DMS 273 (cell line): ENCODE results near the gene PRSS22.
A peak's percentile ranks its signal among the peaks of the same experiment; 100 is the strongest.

ENCODE experiments used
- DNase-seq: peaks from one replicate; lab custom pipeline; 2025; ENCODE audit not compliant: unreplicated experiment; lab: John Stamatoyannopoulos, UW

Gene PRSS22

DNA sequence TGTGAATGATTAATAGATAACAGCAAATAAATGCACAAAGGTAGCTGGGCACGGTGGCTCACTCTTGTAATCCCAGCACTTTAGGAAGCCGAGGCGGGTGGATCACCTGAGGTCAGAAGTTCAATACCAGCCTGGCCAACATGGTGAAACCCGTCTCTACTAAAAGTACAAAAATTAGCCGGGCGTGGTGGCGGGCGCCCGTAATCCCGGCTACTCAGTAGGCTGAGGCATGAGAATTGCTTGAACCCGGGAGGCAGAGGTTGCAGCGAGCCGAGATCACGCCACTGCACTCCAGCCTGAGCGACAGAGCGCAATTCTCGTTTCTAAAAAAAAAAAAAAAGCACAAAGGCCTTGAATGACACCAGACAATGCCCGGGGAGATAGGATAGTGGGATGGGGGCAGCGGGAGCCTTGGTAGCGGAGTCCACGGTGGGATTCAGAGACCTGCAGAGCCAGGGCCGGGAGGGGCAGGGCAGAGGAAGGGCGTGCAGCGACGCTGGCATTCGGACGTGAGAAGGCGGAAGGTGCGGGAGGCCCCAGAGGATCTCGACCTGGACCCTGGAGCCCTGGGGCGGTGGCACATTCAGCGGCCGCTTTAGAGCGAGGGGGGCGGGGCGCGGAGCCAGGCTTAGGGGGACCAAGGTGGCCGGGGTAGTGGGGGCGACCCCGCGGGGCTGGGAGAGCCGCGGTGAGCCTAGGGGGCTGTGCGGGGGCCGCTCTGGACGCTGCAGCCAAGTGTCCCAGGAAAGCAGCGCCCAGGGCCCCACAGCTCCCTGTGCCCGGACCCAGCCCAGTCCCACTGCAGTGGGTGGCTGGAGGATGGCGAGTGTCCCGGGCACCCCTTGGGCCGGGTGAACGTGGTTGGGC is 24.0 kb upstream of the PRSS22 start:
- peak; percentile 73 for DNase-seq

GRCh38 chr16:2879854-2880508 is 22.0 kb upstream of the PRSS22 start:
- DNase-seq, result no peak

DNA sequence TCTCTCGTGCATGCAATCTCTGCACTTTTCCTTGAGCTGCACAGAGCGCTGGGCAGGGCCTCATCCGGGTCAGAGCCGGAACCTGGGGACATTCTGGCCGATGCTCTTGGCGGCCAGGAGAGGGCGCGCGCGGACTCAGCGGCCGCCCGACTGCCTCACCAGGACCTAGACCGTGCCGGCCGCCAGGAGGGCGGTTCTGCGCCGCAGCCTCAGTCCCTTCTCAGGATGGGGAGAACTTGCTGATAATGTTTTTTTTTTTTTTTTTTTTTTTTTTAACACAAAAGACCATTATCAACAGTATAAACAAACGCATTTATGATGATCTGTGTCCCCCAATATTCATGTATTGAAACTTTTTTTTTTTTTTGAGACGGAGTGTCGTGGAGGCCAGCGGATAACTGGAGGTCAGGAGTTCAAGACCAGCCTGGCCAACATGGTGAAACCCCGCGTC is 17.0 kb upstream of the PRSS22 start:
- DNase-seq, result peak; percentile 92

DNA sequence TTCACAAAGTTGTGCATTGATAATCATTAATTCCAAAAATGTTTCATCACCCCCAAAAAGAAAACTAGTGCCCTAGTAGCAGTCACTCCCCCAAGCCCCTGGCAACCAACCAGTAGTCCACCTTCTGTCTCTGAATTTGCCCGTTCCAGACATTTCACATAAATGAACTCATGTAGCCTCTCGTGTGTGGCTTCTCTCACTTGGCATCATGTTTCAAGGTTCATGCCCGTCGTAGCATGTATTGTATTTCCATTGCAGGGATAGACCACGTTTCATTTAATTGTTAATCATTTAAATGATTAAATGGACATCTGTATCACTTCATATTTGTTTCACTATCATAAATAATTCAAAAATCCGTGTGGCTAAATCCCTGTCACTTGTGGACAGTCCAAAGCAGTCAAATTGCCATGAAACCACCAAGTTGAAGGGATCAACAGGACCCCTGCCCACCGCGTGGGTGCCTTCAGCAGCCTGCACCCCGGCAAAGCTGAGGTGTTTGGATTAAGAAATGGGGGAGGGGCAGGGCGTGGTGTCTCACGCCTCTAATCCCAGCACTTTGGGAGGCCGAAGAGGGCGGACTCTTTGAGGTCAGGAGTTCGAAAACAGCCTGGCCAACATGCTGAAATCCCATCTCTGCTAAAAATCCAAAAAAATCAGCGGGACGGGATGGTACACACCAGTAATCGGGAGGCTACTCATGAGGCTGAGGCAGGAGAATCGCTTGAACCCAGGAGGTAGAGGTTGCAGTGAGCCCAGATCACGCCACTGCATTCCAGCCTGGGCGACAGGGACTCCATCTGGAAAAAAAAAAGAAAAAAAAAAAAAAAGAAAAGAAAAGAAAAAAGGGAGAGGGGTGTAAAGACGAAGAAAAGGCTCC is 16.3 kb upstream of the PRSS22 start:
- DNase-seq, result peak; percentile 84

GRCh38 chr16:2871926-2872325 is 14.0 kb upstream of the PRSS22 start:
- no peak for DNase-seq

DNA sequence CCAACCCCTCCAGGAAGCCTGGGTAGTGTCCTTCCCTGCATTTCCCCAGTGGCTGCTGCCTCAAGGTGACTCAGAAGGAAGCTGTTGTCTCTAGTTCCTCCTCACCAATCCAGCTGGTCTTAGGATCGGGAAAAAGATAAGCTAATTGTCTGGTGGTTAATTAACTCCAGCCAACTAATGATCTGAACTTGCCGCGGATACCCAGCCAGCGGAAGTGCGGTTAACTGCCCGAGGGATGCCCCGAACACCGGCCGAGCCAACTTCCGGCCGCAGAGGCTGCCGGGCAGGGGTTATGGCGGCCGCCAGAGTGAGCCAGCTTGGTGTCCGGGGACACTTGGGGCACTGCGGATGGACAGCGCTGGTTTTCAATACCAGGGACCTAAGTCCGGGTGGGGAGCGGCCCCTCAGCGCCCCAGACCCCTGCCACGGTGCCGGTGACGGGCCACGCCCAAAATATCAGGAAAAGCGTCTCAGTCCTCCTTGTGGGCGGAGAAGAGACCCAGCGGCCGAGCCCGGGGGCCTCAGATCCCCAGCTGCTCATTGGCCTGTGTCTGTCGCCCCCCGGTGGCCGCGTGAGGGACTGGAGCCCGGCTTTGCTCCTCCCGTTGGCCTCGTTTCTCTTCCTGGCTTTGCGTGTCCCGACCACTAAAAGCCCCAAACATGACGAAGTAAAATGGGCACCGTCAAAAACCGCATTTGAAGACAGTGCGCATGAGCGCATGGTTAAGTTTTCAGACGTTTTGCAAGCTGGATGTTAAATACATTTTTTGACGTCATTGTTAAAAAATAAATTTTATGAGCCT is 10.2 kb upstream of the PRSS22 start:
- DNase-seq, result peak; percentile 96

- no peak for DNase-seq
These were observed 9.7 kb upstream of the PRSS22 start for GRCh38 chr16:2867661-2867986.

DNA sequence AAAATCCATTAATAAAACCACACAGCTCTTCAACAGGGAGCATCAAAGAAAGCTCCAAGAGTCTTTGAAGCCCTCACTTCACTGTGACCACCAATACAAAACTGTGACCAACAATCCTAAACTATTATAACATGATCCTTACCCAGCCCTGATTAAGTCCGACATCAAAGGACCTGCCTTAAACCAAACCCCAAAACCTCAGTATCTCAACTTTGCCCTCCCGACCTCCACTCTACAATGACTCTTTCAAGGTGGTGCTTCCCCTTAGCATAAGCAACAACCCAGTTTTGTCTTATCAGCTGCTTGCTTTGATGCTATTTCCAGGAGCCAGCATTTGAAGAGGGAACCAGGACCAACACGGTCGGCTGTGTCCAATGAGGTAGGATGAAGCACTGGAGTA is 8.5 kb upstream of the PRSS22 start:
- no peak for DNase-seq

DNA sequence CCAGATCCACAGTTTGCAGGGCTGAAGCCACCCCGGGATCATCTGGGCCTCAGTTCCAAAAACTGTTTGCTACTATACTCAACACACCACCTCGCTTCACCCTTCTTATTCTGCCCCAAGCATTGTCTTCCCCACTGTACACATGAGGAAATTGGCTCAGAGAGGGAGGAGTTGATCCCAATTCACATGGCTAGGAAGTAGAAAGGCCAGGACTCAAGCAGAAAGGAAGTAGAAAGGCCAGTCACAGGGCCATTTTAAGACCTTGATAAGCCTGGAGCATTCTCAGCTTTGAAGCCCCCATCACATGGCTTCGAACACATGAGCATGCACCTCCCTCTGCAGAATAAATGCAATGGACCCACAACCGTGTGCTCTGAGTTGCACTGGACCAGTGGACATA is 7.7 kb upstream of the PRSS22 start:
- no peak for DNase-seq

DNA sequence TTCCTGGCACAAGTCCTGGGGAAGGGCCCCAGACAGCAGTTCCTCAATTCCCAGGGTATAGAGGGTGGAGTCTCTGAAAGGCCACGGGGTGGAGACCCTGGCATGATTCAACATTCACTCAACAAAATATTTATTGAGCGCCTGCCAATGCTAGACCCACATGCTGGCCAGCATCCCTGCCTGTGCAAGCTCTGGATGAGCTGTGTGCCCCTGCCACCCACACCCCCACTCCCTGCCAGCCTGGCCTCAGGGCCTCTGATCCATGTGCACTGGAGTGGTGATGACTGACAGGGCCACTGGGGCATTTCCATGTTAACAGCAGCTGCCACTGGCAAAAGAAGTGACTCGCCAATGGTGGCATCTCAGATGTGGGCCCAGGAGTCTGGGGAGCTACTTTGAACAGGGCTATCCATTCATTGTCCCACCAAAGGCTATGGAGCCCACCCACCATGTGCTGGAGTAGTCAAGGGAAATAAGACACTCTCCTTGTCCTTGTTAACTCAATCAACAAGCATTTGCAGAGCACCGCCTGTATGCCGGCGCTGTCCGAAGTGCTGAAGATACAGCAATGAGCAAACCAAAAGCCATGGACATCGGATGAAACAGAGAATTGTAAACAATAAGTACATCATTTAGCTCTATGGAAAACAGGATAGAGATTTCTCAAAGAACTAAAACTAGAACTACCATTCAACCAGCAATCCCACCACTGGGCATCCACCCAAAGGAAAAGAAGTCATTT is 3.0 kb upstream of the PRSS22 start:
- DNase-seq, result peak; percentile 33

DNA sequence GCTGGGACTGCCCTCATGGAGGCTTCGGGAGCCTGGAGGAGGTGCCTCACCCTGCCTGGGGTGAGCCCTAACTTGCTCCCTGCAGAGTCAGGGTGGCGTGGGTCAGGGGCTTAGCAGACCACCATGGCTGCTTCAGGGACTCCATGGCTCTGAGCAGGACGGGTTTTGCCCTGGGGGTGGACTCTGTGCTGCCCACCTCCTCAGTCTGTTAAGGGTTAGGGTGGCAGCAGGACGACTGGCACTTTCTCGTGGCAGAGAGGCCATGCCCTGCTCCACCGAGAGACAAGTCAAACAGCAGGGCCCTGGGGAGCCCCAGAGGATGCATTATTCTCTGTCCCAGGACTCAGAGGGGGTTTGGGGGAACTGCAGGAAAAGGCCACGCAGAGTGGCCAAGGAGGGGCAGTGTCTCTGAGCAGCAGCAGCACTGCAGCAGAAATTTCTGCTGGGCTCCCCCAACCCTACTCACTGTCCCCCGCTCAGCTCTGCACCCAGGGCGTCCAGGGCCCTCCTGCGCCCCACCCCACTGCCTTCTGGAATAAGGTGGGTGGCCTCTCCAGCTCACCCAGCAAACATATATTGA is 1.8 kb upstream of the PRSS22 start:
- DNase-seq, result no peak

- peak; percentile 46 for DNase-seq
These were observed 465 bp upstream of the PRSS22 start for GRCh38 chr16:2858245-2859025.

DNA sequence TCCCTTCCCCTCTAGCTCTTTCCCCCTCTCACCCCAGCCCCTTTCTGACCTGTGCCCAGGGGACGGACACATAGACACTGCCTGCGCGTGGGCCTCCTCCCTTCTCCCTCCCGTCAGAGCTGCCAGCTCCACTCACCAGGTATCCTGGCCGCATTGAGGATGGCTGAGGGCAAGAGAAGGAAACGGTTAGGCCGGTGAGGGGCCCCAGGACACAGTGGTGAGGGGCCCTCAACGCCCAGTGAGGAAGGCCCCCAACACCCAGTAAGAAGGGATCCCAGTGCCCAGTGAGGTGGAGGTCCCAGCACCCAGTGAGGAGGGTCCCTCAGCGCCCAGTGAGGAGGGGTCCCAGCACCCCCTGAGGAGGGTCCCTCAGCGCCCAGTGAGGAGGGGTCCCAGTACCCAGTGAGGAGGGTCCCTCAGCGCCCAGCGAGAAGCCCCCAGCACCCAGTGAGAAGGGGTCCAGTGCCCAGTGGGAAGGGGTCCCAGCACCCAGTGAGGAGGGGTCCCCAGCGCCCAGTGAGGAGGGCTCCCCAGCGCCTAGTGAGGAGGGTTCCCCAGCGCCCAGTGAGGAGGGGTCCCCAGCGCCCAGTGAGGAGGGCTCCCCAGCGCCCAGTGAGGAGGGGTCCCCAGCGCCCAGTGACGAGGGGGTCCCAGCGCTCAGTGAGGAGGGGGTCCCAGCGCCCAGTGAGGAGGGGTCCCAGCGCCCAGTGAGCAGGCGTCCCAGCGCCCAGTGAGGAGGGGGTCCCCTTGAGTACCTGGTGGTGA is 1.1 kb downstream of the PRSS22 start:
- no peak for DNase-seq

DNA sequence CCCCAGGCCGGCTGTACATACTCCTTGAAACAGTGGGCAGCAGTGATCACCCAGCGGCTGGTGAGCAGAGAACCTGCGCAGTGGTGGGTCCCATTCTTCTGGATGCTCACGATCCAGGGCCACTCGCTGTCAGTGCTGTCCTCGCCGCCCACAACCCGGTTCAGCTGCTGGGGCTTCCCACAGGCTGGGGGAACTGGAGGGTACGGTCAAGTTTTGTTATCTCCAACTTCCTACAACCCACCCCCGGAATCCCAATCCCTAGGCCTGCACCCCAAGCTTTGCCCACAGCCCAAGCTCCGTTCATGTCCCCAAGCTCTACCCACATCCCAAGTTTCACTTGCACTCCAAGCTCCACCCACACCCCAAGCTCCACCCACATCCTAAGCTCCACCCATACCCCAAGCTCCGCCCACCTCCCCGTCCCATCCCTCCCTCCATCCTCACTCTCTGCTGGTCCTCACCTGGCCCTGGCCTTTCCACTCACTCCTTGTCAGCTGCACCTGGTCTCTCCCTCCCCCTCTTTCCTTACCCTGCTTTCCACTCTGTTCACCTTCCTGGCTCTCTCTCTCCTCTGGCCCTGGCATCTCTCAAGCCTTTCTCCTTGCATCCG is 1.8 kb downstream of the PRSS22 start:
- DNase-seq, result peak; percentile 37

- DNase-seq, result no peak
These were observed 2.4 kb downstream of the PRSS22 start for GRCh38 chr16:2855536-2855935.

GRCh38 chr16:2854700-2855309 is 3.2 kb downstream of the PRSS22 start:
- peak; percentile 60 for DNase-seq

DNA sequence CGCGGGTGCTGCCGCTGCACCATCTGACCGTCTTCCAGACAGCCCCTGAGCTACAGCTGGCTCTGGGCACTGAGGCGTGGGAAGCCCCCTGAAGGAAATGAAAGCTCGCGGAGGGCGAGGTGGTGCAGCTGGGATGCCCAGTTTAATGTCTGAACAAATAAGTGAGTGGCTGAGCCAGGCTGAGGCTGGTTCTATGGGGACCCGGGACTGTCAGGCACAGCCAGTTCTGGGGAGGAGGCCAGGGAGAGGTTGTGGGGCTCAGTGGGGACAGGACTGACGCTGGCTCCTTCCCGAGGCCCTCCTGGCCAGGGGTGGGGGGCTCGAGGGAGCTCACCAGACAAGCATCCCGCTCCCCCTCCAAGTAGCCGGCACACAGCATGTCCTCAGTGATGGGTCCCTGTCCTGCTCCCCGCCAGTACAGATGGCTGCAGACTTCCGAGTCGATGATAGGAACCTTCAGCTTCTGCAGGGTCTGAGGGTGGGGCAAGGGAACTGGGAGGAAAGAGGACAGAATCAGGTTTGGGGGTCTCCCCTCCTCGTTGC is 4.4 kb downstream of the PRSS22 start:
- DNase-seq, result no peak
